Germinal center (tissue), 1 donor: ENCODE measurements around the gene LTBP4.
"Not testable (repeated sequence)": the region's sequence is repeated elsewhere in the genome, so short reads cannot be mapped to it uniquely, and the experiment has no call there.

Source experiments
- DNase-seq: peaks from one replicate; pipeline ENCODE4 v3.0.0; 2012; ENCODE audit warnings: mixed read lengths, low spot score

LTBP4 gene

GRCh38 chr19:40601134-40601974 is at the start of gene LTBP4:
TSS of gene LTBP4 (plus strand) at chr19:40601369. CDS start at chr19:40601388, 19 bp downstream.
- DNase-seq, result no peak

- no peak for DNase-seq
Measured at GRCh38 chr19:40552848-40553247, 48.3 kb upstream of the LTBP4 start.

GRCh38 chr19:40553885-40554857 is 47.0 kb upstream of the LTBP4 start:
- no peak for DNase-seq

GRCh38 chr19:40555978-40556689 is 45.0 kb upstream of the LTBP4 start:
- DNase-seq, result no peak

GRCh38 chr19:40556953-40557530 is 44.1 kb upstream of the LTBP4 start:
- DNase-seq, result no peak

- no peak for DNase-seq
Measured at GRCh38 chr19:40559394-40559793, 41.8 kb upstream of the LTBP4 start.

GRCh38 chr19:40560092-40560507 is 41.1 kb upstream of the LTBP4 start:
- no peak for DNase-seq

- no peak for DNase-seq
Measured at GRCh38 chr19:40561947-40562346, 39.2 kb upstream of the LTBP4 start.

GRCh38 chr19:40564535-40564934 is 36.6 kb upstream of the LTBP4 start:
- DNase-seq, result not testable (repeated sequence)

- no peak for DNase-seq
Measured at GRCh38 chr19:40565355-40565754, 35.8 kb upstream of the LTBP4 start.

GRCh38 chr19:40565910-40566495 is 35.2 kb upstream of the LTBP4 start:
- no peak for DNase-seq

- no peak for DNase-seq
Measured at GRCh38 chr19:40567040-40567749, 34.0 kb upstream of the LTBP4 start.

GRCh38 chr19:40567750-40568494 is 33.2 kb upstream of the LTBP4 start:
- no peak for DNase-seq

GRCh38 chr19:40570313-40571004 is 30.7 kb upstream of the LTBP4 start:
- DNase-seq, result peak; percentile 99

- DNase-seq, result no peak
Measured at GRCh38 chr19:40571005-40571318, 30.2 kb upstream of the LTBP4 start.

GRCh38 chr19:40571831-40572495 is 29.2 kb upstream of the LTBP4 start:
- DNase-seq, result no peak

- no peak for DNase-seq
Measured at GRCh38 chr19:40575326-40575725, 25.8 kb upstream of the LTBP4 start.

GRCh38 chr19:40576151-40576584 is 25.0 kb upstream of the LTBP4 start:
- peak; percentile 35 for DNase-seq
